ENCODE data around the gene GRAP2. TPM values are rescaled to one million over a fixed set of nuclear protein-coding genes. Genes with fewer than 3 reads are reported as not detected.
A peak's percentile ranks its signal among the peaks of the same experiment; 100 is the strongest.

GRAP2 gene
- total RNA-seq, 1 experiment from 2014 or later, result not detected

DNA sequence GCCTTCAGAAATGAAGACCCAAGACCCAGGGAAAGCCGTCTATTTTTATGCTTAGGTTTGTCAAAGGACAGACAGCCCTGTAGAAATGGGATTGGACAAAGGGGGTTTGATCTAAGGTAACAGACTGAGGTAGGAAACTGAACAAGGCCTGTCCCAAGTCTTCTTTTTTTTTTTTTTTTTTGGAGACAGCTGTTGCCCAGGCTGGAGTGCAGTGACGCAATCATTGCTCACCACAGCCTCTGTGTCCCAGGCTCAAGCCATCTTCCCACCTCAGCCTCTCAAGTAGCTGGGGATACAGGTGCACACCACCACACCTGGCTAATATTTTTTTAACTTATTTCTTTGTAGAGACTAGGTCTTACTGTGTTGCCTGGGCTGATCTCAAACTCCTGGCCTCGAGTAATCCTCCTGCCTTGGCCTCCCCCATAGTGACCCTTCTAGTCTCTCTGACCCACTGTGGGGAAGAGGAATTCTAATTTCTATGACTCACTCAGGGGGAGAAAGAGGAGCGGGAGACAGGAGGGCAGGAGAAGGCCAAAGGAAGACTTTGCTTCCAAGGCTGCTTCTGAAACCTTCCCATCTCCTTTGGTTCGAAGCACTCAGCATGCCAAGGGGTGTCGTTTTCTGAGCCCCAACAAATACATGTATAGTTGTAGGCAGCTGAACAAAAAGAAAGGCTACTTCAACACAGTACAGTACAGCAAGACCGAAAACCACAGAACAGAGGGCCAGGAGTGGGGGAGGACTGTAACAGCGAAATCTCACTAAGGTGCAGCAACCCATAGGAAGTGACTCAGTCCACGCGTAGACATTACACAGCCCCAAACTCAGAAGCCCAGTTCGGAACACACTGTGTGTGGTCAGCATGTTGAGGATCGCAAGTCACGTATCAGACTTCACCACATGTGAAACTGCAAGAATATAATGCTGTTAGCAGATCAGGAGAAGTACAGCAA lies 60.2 kb downstream of the GRAP2 start:
- no peaks in the 10 kb centered on the region for H4K20me1 ChIP-seq (ENCODE audit: low read length)
- POLR2A ChIA-PET (ENCODE audit: unreplicated experiment), result no interaction called here
- DNase-seq, result peak; percentile 79
- no peaks in the 10 kb centered on the region for H3K27me3 ChIP-seq (ENCODE audit: low read length)
- no peaks in the 10 kb centered on the region for H3K9me3 ChIP-seq (ENCODE audit: low read length)
- intact Hi-C loops (cut with micrococcal nuclease), result no loop called here
- H3F3A ChIP-seq (ENCODE audit: low read length, unreplicated experiment), result no peaks in the 10 kb centered on the region
- H3K79me2 ChIP-seq (ENCODE audit: low read length), result no peaks in the 10 kb centered on the region
- H3K9me2 ChIP-seq (replicated peaks; ENCODE audit: low read length), result no peaks in the 10 kb centered on the region
- CTCF ChIA-PET, result no interaction called here
- no peaks in the 10 kb centered on the region for H3K36me3 ChIP-seq (ENCODE audit: low read depth, low read length)
- H2AFZ ChIP-seq (ENCODE audit: low read length), result peak overlapping the region; percentile 19; the same call in 1 of the 2 replicates
- peak overlapping the region; percentile 61 for H3K27ac ChIP-seq (ENCODE audit: low read length)
- peak overlapping the region; percentile 58 for H3K4me2 ChIP-seq (ENCODE audit: low read length)
- no peak for TF ChIP-seq EZH2 (IDR thresholded peaks at IDR 0.05; ENCODE audit: low read length, unreplicated experiment)
- TF ChIP-seq, protein P1, sequence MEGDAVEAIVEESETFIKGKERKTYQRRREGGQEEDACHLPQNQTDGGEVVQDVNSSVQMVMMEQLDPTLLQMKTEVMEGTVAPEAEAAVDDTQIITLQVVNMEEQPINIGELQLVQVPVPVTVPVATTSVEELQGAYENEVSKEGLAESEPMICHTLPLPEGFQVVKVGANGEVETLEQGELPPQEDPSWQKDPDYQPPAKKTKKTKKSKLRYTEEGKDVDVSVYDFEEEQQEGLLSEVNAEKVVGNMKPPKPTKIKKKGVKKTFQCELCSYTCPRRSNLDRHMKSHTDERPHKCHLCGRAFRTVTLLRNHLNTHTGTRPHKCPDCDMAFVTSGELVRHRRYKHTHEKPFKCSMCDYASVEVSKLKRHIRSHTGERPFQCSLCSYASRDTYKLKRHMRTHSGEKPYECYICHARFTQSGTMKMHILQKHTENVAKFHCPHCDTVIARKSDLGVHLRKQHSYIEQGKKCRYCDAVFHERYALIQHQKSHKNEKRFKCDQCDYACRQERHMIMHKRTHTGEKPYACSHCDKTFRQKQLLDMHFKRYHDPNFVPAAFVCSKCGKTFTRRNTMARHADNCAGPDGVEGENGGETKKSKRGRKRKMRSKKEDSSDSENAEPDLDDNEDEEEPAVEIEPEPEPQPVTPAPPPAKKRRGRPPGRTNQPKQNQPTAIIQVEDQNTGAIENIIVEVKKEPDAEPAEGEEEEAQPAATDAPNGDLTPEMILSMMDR (conservative IDR thresholded peaks at IDR 0.05; ENCODE audit: low read depth, low read length), result no peak
- TF ChIP-seq EZH2phosphoT487 (IDR thresholded peaks at IDR 0.05; ENCODE audit: borderline replicate concordance, low read length), result no peak
- ATAC-seq, result peak; percentile 94
- BruUV-seq (replicated peaks), result no TSS peak
- H3K9ac ChIP-seq (ENCODE audit: low read length), result no peak overlapping the region
- H3K4me1 ChIP-seq (ENCODE audit: insufficient read depth, low read length), result peaks cover 27% of the 10 kb centered on the region
- no peak overlapping the region; the same call in 1 of the 2 replicates for H3K4me3 ChIP-seq (ENCODE audit: low read length)

DNA sequence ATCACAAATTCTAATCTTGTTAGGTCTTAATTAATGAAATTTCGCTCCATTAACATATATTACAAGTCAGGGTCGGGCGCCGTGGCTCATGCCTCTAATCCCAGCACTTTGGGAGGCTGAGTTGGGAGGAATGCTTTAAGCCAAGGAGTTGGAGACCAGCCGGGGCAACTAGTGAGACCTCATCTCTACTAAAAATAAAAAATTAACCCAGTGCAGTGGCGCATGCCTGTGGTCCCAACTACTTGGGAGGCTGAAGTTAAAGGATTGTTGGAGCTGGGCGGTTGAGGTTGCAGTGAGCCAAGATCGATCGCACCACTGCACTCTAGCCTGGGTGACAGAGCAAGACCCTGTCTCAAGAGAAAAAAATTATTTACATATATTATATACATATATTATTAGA lies 61.2 kb downstream of the GRAP2 start:
- no peaks in the 10 kb centered on the region for H3K36me3 ChIP-seq (ENCODE audit: low read depth, low read length)
- H3K79me2 ChIP-seq (ENCODE audit: low read length), result no peaks in the 10 kb centered on the region
- peak overlapping the region; percentile 61 for H3K27ac ChIP-seq (ENCODE audit: low read length)
- H3F3A ChIP-seq (ENCODE audit: low read length, unreplicated experiment), result no peaks in the 10 kb centered on the region
- H3K4me1 ChIP-seq (ENCODE audit: insufficient read depth, low read length), result peaks cover 32% of the 10 kb centered on the region
- CTCF ChIA-PET, result no interaction called here
- H3K4me2 ChIP-seq (ENCODE audit: low read length), result peak overlapping the region; percentile 58
- H4K20me1 ChIP-seq (ENCODE audit: low read length), result no peaks in the 10 kb centered on the region
- no TSS peak for BruUV-seq (replicated peaks)
- POLR2A ChIA-PET (ENCODE audit: unreplicated experiment), result no interaction called here
- DNase-seq (no peak), ATAC-seq (no peak)
- no peaks in the 10 kb centered on the region for H3K9me3 ChIP-seq (ENCODE audit: low read length)
- TF ChIP-seq, protein P1 (conservative IDR thresholded peaks at IDR 0.05; ENCODE audit: low read depth, low read length), result no peak
- TF ChIP-seq EZH2phosphoT487 (IDR thresholded peaks at IDR 0.05; ENCODE audit: borderline replicate concordance, low read length) (no peak), EZH2 (IDR thresholded peaks at IDR 0.05; ENCODE audit: low read length, unreplicated experiment) (no peak)
- H3K9me2 ChIP-seq (replicated peaks; ENCODE audit: low read length), result no peaks in the 10 kb centered on the region
- H3K9ac ChIP-seq (ENCODE audit: low read length), result no peak overlapping the region
- H2AFZ ChIP-seq (ENCODE audit: low read length), result no peak overlapping the region
- H3K4me3 ChIP-seq (ENCODE audit: low read length), result no peak overlapping the region
- H3K27me3 ChIP-seq (ENCODE audit: low read length), result no peaks in the 10 kb centered on the region
- intact Hi-C loops (cut with micrococcal nuclease), result no loop called here

DNA sequence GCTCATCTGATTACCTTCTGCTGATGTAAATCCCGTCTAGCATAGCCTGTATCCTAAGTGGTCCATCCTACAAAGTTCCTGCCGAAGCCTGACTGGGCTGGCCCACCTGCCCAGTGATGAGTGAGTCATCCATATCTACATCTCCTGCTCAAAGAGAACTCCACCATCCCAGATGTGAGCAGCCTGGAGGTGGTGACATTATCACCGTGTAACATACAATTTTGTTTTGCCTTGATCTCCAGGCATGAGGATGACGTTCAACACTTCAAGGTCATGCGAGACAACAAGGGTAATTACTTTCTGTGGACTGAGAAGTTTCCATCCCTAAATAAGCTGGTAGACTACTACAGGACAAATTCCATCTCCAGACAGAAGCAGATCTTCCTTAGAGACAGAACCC lies 64.9 kb downstream of the GRAP2 start:
- Histone ChIP-seq H3K79me2 (ENCODE audit: low read length) (no peaks in the 10 kb centered on the region), H3K9ac (ENCODE audit: low read length) (no peak overlapping the region), H4K20me1 (ENCODE audit: low read length) (no peaks in the 10 kb centered on the region), H3K36me3 (ENCODE audit: low read depth, low read length) (no peaks in the 10 kb centered on the region), H3K9me3 (ENCODE audit: low read length) (no peaks in the 10 kb centered on the region), H3K9me2 (replicated peaks; ENCODE audit: low read length) (no peaks in the 10 kb centered on the region), H3K27ac (ENCODE audit: low read length) (no peak overlapping the region), H3K27me3 (ENCODE audit: low read length) (no peaks in the 10 kb centered on the region), H3K4me2 (ENCODE audit: low read length) (no peak overlapping the region), H3F3A (ENCODE audit: low read length, unreplicated experiment) (no peaks in the 10 kb centered on the region), H3K4me1 (ENCODE audit: insufficient read depth, low read length) (peaks cover 23% of the 10 kb centered on the region), H3K4me3 (ENCODE audit: low read length) (no peak overlapping the region), H2AFZ (ENCODE audit: low read length) (no peak overlapping the region)
- DNase-seq (no peak), ATAC-seq (no peak)
- BruUV-seq (replicated peaks), result no TSS peak
- TF ChIP-seq EZH2phosphoT487 (IDR thresholded peaks at IDR 0.05; ENCODE audit: borderline replicate concordance, low read length) (no peak), EZH2 (IDR thresholded peaks at IDR 0.05; ENCODE audit: low read length, unreplicated experiment) (no peak)
- TF ChIP-seq, protein P1 (conservative IDR thresholded peaks at IDR 0.05; ENCODE audit: low read depth, low read length), result no peak
- intact Hi-C loops (cut with micrococcal nuclease), result no loop called here
- ChIA-PET CTCF (no interaction called here), POLR2A (ENCODE audit: unreplicated experiment) (no interaction called here)

Measured in PC-3 (cell line).